Adrenal gland (tissue), 5 donors: Measurements from ENCODE around the gene AHR.

ENCODE experiments used
- CTCF ChIP-seq, 6 experiments: fragments of 450-650 bp in 4 of 6; fragments of 200-600 bp in 2 of 6; sonication (generic) in 1 of 6; IDR thresholded peaks; 1 replicate in 5 of 6; 2 replicates in 1 of 6; pipeline versions ENCODE4 v1.5.1 to v1.8.0; 2016 to 2021; ENCODE audit warnings: antibody characterized with exemption in 6 of 6, mild to moderate bottlenecking in 2 of 6, moderate library complexity in 1 of 6
- POLR2A ChIP-seq, 2 donors: fragments of 450-650 bp; IDR thresholded peaks; one replicate each; pipeline ENCODE4 v1.6.1; 2017; ENCODE audit warnings: antibody characterized with exemption in 2 of 2, mild to moderate bottlenecking in 2 of 2, moderate library complexity in 1 of 2
- donor health status: DM: no; HTN: no; CAD: no.

DNA sequence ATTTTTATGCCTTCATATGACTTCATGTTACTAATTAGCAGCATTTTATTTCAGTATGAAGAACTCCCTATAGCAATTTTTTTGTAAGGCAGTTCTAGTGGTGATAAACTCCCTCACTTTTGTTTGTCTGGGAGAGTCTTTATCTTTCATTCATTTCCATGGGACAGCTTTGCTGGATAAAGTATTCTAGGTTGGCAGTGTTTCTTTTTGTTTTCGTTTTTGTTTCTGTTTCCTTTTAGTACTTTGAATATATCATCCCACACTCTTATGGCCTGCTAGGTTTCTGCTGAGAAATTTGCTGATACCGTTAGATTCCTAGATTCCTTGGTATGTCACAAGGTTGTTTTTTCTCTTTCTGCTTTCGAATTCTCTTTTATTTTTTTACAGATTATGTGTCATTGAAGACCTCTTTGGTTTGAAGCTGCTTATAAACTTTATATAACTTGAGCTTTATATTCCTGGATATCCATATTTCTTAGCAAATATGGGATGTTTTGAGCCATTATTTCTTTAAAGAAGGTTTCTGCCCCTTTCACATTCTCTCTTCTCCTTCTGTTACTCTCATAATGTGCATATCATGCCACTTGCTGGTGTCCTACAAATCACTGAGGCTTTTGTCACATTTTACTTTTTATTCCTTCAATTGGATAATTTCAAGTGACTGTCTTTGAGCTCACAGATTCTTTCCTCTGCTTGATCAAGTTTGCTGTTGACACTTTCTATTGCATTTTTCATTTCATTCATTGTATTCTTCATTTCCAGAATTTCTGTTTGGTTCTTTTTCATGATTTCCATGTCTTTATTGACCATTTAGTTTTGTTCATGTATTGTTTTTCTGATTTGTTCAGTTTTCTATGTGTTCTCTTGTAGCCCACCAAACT lies 28.9 kb upstream of the AHR start:
- TF ChIP-seq POLR2A (IDR thresholded peaks at IDR 0.05) (no peak), CTCF (IDR thresholded peaks at IDR 0.05) (no peak)
